SK-N-SH (cell line): ENCODE data around the gene RRH. TPM values are rescaled to one million over a fixed set of nuclear protein-coding genes. Genes with fewer than 3 reads are reported as not detected.

ENCODE experiments used
- CTCF ChIA-PET: fragments of 300-600, 350-600 bp; formaldehyde crosslinking; extraction: SDS; loops from one replicate; lab custom pipeline; 2021; lab: Yijun Ruan, JAX
- POLR2A ChIA-PET: fragments of 350-600 bp; sonication (Branson Sonifier 250); formaldehyde crosslinking; extraction: SDS; loops from one replicate; lab custom pipeline; 2020; ENCODE audit warnings: antibody characterized with exemption, inconsistent platforms; lab: Yijun Ruan, JAX
- DNase-seq: peaks from one replicate; pipeline ENCODE4 v3.0.0; 2012
- H2AFZ ChIP-seq: fragments of 200-600 bp; sonication (generic); 2 replicates; pipeline ENCODE4 v1.8.1; 2016; ENCODE audit warnings: antibody characterized with exemption, mild to moderate bottlenecking, low read depth
- H3F3A ChIP-seq: fragments of 200-600 bp; sonication (generic); replicated peaks from 2 replicates; pipeline ENCODE3; 2016; ENCODE audit warnings: antibody characterized with exemption, mild to moderate bottlenecking; ENCODE audit not compliant: insufficient read depth
- H3K27ac ChIP-seq, 2 experiments: fragments of 200-500 bp in 1 of 2; fragments of 200-600 bp in 1 of 2; sonication (Bioruptor generic) in 1 of 2; sonication (generic), shearing (Covaris generic) in 1 of 2; 2 replicates each; pipeline versions ENCODE4 v1.5.1 to v1.6.1; 2014 to 2016; ENCODE audit warnings: low read depth in 2 of 2, inconsistent platforms in 1 of 2, low read length in 1 of 2, mild to moderate bottlenecking in 1 of 2, mixed read lengths in 1 of 2
- H3K27me3 ChIP-seq: fragments of 200-600 bp; sonication (generic), shearing (Covaris generic); 2 replicates; pipeline ENCODE4 v1.6.1; 2016; ENCODE audit warnings: mixed run types; ENCODE audit not compliant: insufficient read depth
- H3K36me3 ChIP-seq, 2 experiments: fragments of 200-500 bp in 1 of 2; fragments of 200-600 bp in 1 of 2; sonication (Bioruptor generic) in 1 of 2; sonication (generic) in 1 of 2; replicated peaks in 1 of 2; 2 replicates each; pipeline versions ENCODE3 to v1.5.1; 2014 to 2016; ENCODE audit warnings: low read length in 1 of 2, mild to moderate bottlenecking in 1 of 2; ENCODE audit not compliant: insufficient read depth in 2 of 2, control insufficient read depth in 1 of 2
- H3K4me1 ChIP-seq, 2 experiments: fragments of 200-500 bp in 1 of 2; fragments of 200-600 bp in 1 of 2; sonication (Bioruptor generic) in 1 of 2; sonication (generic), shearing (Covaris generic) in 1 of 2; 2 replicates each; pipeline versions ENCODE4 v1.5.1 to v1.6.1; 2014 to 2016; ENCODE audit warnings: low read depth in 1 of 2, low read length in 1 of 2, mixed run types in 1 of 2; ENCODE audit not compliant: insufficient read depth in 2 of 2, control insufficient read depth in 1 of 2
- H3K4me2 ChIP-seq: fragments of 200-600 bp; sonication (generic), shearing (Covaris generic); 2 replicates; pipeline ENCODE4 v1.6.1; 2017; ENCODE audit warnings: mixed run types
- H3K4me3 ChIP-seq, 2 experiments: fragments of 200-500 bp in 1 of 2; fragments of 200-600 bp in 1 of 2; sonication (Bioruptor generic) in 1 of 2; sonication (generic), shearing (Covaris generic) in 1 of 2; 2 replicates each; pipeline versions ENCODE4 v1.5.1 to v1.8.1; 2014 to 2016; ENCODE audit warnings: low read depth in 2 of 2, inconsistent platforms in 1 of 2, low read length in 1 of 2, mild to moderate bottlenecking in 1 of 2, mixed read lengths in 1 of 2, moderate library complexity in 1 of 2
- H3K79me2 ChIP-seq: fragments of 200-600 bp; sonication (generic); 2 replicates; pipeline ENCODE4 v1.8.1; 2017; ENCODE audit warnings: mild to moderate bottlenecking; ENCODE audit not compliant: insufficient read depth
- H3K9ac ChIP-seq: fragments of 200-600 bp; sonication (generic); 2 replicates; pipeline ENCODE4 v1.6.1; 2017; ENCODE audit warnings: mixed run types
- H3K9me2 ChIP-seq: fragments of 200-600 bp; sonication (generic); 2 replicates; pipeline ENCODE4 v1.6.1; 2017; ENCODE audit warnings: mixed run types
- H3K9me3 ChIP-seq: fragments of 200-600 bp; sonication (generic); 2 replicates; pipeline ENCODE4 v1.6.1; 2017; ENCODE audit warnings: mixed run types, mild to moderate bottlenecking, moderate library complexity
- H4K20me1 ChIP-seq: fragments of 200-600 bp; sonication (generic); 2 replicates; pipeline ENCODE4 v1.6.1; 2017; ENCODE audit warnings: mild to moderate bottlenecking, mixed run types; ENCODE audit not compliant: insufficient read depth
- CHD2 ChIP-seq: fragments of 150-350 bp; IDR thresholded peaks from 2 replicates; pipeline ENCODE4 v1.6.1; 2018; ENCODE audit warnings: low read length; ENCODE audit not compliant: partially characterized antibody
- CTCF ChIP-seq: fragments of 200-600 bp; sonication (generic); IDR thresholded peaks from 2 replicates; pipeline ENCODE4 v1.6.1; 2017; ENCODE audit warnings: antibody characterized with exemption, mild to moderate bottlenecking, moderate library complexity
- FOSL2 ChIP-seq: IDR thresholded peaks from 2 replicates; pipeline ENCODE4 v1.4.0; 2012; ENCODE audit warnings: low read depth, mild to moderate bottlenecking, moderate library complexity, borderline replicate concordance
- FOXJ3 ChIP-seq: sonication (generic); formaldehyde crosslinking; IDR thresholded peaks from 2 replicates; pipeline ENCODE4 v1.5.1; 2020; ENCODE audit warnings: mild to moderate bottlenecking, missing genetic modification reagents
- FOXM1 ChIP-seq: IDR thresholded peaks from 2 replicates; pipeline ENCODE4 v1.4.0; 2012; ENCODE audit warnings: low read depth, mild to moderate bottlenecking
- GABPA ChIP-seq: IDR thresholded peaks from 2 replicates; pipeline ENCODE4 v1.4.0; 2012; ENCODE audit warnings: low read depth, mild to moderate bottlenecking
- JUND ChIP-seq: IDR thresholded peaks from 2 replicates; pipeline ENCODE4 v1.4.0; 2012
- NFIC ChIP-seq: IDR thresholded peaks from 2 replicates; pipeline ENCODE4 v1.4.0; 2012; ENCODE audit warnings: borderline replicate concordance
- PBX3 ChIP-seq: IDR thresholded peaks from 2 replicates; pipeline ENCODE4; 2012
- POLR2AphosphoS5 ChIP-seq: IDR thresholded peaks from 2 replicates; pipeline ENCODE4 v1.6.1; 2012; ENCODE audit warnings: low read depth, low read length
- RXRA ChIP-seq: IDR thresholded peaks from 2 replicates; pipeline ENCODE4 v1.4.0; 2012; ENCODE audit warnings: low read depth, mild to moderate bottlenecking, borderline replicate concordance
- SIN3A ChIP-seq: IDR thresholded peaks from 2 replicates; pipeline ENCODE4 v1.6.1; 2012; ENCODE audit warnings: low read depth, mild to moderate bottlenecking, low read length, moderate library complexity, borderline replicate concordance
- TAF1 ChIP-seq: IDR thresholded peaks from 2 replicates; pipeline ENCODE4 v1.6.1; 2012; ENCODE audit warnings: low read depth, mild to moderate bottlenecking, low read length, moderate library complexity, borderline replicate concordance
- TEAD4 ChIP-seq: IDR thresholded peaks from 2 replicates; pipeline ENCODE4 v1.4.0; 2012; ENCODE audit warnings: mild to moderate bottlenecking, borderline replicate concordance; ENCODE audit not compliant: insufficient read depth
- YY1 ChIP-seq: IDR thresholded peaks from 2 replicates; pipeline ENCODE4 v1.4.0; 2012; ENCODE audit warnings: low read depth, mild to moderate bottlenecking
- ZBTB33 ChIP-seq: IDR thresholded peaks from 2 replicates; pipeline ENCODE4 v1.4.0; 2012; ENCODE audit warnings: low read depth, borderline replicate concordance
- WGBS: methylation state at CpG from one replicate; pipeline ENCODE4 v1.1.6; 2017; ENCODE audit warnings: low lambda C conversion rate; 5-methylcytosine and 5-hydroxymethylcytosine counted together
- polyA plus RNA-seq, 3 experiments: library from polyadenylated mRNA; depleted of rRNA; stranded (reverse); fragments of >200 nt; gene quantifications; 2 replicates each; pipeline ENCODE4 v1.2.3, GENCODE V29; 2012
- TF ChIP-seq, protein P1 (sequence below): IDR thresholded peaks from 2 replicates; pipeline ENCODE4 v1.4.0; 2012; ENCODE audit warnings: low read depth, borderline replicate concordance
- TF ChIP-seq, protein P2 (sequence below): IDR thresholded peaks from 2 replicates; pipeline ENCODE4 v1.4.0; 2012; ENCODE audit warnings: low read depth

The RRH gene
- polyA plus RNA-seq, 1 of the 3 experiments (the other 2 are of a cell fraction), result 0.05 TPM

DNA sequence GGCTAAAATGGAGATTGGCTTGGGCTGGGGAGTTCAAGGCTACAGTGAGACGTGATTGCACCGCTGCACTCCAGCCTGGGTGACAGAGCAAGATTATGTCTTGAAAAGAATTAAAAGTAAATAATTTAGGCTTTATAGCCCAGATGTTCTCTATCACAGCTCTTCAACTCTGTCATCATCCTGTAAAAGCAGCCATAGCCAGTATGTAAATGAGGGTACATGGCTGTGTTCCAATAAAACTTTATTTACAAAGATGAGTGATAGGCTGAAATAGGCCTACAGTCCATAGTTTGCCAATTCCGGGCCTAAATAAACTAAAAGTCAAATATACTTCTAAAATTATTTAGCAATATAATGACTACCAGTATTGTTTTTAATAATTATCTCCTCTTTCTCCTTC lies 9.2 kb downstream of the RRH start:
- DNase-seq, result no peak
- H3K27me3 ChIP-seq, result no peaks in the 10 kb centered on the region
- no peak overlapping the region for H3K27ac ChIP-seq
- no peaks in the 10 kb centered on the region for H3F3A ChIP-seq
- no peak overlapping the region for H3K9ac ChIP-seq
- no peak for TF ChIP-seq FOXJ3 (CRISPR knock-in tag)
- TF ChIP-seq CHD2, result no peak
- TF ChIP-seq FOSL2, result no peak
- TF ChIP-seq, protein P1, sequence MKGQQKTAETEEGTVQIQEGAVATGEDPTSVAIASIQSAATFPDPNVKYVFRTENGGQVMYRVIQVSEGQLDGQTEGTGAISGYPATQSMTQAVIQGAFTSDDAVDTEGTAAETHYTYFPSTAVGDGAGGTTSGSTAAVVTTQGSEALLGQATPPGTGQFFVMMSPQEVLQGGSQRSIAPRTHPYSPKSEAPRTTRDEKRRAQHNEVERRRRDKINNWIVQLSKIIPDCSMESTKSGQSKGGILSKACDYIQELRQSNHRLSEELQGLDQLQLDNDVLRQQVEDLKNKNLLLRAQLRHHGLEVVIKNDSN, result no peak
- TF ChIP-seq TEAD4, result no peak
- TF ChIP-seq FOXM1, result no peak
- no peak for TF ChIP-seq RXRA
- no peak for TF ChIP-seq NFIC
- no peak for TF ChIP-seq JUND
- no peak for TF ChIP-seq GABPA
- TF ChIP-seq PBX3, result no peak
- TF ChIP-seq CTCF, result no peak
- TF ChIP-seq, protein P2, sequence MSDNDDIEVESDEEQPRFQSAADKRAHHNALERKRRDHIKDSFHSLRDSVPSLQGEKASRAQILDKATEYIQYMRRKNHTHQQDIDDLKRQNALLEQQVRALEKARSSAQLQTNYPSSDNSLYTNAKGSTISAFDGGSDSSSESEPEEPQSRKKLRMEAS, result no peak
- no peak for TF ChIP-seq YY1
- TF ChIP-seq TAF1, result no peak
- no peak for TF ChIP-seq ZBTB33
- no peak for TF ChIP-seq POLR2AphosphoS5
- no peak for TF ChIP-seq SIN3A
- H3K4me2 ChIP-seq, result no peak overlapping the region
- H3K9me2 ChIP-seq, result no peaks in the 10 kb centered on the region
- ChIA-PET CTCF (interaction anchor here (1.8 kb wide), 1 partner anchor 11 kb away, joined by 8 read pairs; no protein-coding TSS in a partner anchor), POLR2A (no interaction called here)
- WGBS, result 83% methylated on average over 3 of the region's 3 CpGs
- no peaks in the 10 kb centered on the region for H4K20me1 ChIP-seq
- no peak overlapping the region for H2AFZ ChIP-seq
- no peaks in the 10 kb centered on the region for H3K36me3 ChIP-seq
- H3K79me2 ChIP-seq, result no peaks in the 10 kb centered on the region
- no peak overlapping the region for H3K4me3 ChIP-seq
- H3K4me1 ChIP-seq, result no peaks in the 10 kb centered on the region
- no peaks in the 10 kb centered on the region for H3K9me3 ChIP-seq
